HG03442 (cell line): ENCODE data around the gene RNASEH1.
"Not testable (repeated sequence)": the region's sequence is repeated elsewhere in the genome, so short reads cannot be mapped to it uniquely, and the experiment has no call there.

ENCODE experiments used
- ATAC-seq: cut with Tn5 transposase; IDR thresholded peaks from one replicate; pipeline ENCODE4 v1.9.1; 2021; ENCODE audit warnings: mild to moderate bottlenecking, moderate library complexity; ENCODE audit not compliant: unreplicated experiment

RNASEH1 gene

DNA sequence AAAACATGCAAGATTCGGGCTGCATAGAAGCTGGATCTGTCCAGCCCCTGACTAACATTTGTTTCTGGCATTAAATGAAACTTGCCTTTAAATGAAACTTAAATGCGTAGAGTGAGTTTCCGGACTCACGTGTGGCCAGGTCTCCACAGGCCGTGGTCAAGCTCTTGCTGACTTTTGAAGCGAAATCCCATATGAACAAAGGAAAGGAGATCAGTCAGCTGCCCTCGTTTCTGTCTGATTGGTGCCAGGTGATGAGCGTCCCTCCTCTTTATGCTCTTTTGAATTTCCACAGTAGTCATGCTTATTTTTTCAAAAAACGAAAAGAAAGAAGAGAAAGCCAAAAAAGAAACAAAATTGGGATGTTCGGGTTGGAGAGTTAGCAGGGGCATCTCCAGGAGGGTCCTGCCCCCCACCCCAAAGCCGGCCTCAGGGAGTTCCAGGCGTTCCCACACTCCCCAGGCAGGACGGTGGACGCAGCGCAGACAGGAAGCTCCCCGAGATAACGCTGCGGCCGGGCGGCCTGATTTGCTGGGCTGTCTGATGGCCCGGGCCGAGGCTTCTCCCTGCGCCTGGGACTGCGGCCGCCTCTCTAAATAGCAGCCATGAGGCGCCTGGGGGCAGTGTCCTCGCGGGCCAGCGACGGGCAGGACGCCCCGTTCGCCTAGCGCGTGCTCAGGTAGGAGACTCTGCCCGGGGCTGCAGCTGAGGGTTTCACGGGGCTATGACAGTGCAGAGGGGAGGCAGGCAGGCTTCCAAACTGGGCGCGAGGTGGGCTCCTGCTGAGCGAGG lies 36.6 kb upstream of the RNASEH1 start, which contains the start of gene COLEC11:
TSS of gene COLEC11 (plus strand) at position 620 of the 789 bp plus-strand sequence. CDS start 9,229 bp downstream, outside the sequence.
- no peak for ATAC-seq

GRCh38 chr2:3589086-3589485 lies 31.0 kb upstream of the RNASEH1 start:
- no peak for ATAC-seq

DNA sequence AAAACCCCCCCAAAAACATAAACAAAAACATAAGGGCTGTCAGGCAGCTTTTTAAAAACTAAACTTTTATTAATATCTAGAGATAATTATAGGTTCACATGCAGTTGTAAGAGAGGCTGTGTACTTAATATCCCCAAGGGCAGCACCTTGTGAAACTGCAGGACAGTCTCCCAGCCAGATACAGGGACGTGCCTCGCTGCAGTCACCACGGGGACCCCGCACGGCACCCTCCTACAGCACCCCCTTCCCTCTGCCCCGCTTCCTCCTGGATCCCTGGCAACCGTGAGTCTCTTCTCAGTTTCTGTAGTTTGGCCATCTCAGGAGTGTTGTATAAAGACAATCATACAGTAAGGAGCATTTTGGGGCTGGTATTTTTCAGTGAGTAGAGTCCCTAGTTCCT lies 30.0 kb upstream of the RNASEH1 start:
- ATAC-seq: no peak

GRCh38 chr2:3587432-3587831 lies 29.3 kb upstream of the RNASEH1 start:
- ATAC-seq: no peak

DNA sequence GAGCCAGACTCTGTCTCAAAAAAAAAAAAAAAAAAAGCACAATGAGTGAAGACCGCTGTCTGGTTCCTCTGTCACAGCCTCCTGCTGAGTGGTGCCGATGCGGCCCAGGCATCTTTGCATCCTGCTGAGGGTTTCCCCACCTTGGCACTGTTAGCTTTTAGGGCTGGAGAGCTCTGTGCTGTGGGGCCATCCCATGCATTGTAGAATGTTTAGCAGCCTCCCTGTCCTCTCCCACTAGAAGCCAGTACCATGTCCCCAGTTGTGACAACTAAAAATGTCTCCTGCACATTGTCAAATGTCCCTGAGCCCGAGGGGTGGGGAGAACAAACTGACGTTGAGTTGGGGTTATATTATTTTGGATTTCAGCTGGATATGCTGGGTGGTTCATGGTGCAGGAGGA lies 28.9 kb upstream of the RNASEH1 start:
- ATAC-seq: no peak

DNA sequence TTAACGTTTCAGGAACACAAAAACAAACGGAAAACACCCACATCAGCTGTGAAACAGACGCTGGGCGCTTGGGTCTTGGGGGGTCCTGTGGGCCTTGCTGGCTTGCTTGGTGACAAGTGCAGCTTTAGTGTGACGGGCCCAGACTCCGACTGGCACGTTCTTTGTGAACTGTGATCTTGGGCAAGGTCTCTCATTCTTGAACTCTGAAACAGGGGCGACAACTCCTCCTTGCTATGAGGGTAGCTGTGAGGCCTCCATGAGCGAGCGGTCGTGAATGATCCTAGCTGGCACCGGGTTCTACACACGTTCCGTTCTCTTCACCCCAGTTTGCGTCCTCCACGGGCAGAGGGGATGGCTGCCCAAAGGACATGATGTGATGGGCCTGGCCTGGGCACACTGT lies 28.1 kb upstream of the RNASEH1 start:
- no peak for ATAC-seq

DNA sequence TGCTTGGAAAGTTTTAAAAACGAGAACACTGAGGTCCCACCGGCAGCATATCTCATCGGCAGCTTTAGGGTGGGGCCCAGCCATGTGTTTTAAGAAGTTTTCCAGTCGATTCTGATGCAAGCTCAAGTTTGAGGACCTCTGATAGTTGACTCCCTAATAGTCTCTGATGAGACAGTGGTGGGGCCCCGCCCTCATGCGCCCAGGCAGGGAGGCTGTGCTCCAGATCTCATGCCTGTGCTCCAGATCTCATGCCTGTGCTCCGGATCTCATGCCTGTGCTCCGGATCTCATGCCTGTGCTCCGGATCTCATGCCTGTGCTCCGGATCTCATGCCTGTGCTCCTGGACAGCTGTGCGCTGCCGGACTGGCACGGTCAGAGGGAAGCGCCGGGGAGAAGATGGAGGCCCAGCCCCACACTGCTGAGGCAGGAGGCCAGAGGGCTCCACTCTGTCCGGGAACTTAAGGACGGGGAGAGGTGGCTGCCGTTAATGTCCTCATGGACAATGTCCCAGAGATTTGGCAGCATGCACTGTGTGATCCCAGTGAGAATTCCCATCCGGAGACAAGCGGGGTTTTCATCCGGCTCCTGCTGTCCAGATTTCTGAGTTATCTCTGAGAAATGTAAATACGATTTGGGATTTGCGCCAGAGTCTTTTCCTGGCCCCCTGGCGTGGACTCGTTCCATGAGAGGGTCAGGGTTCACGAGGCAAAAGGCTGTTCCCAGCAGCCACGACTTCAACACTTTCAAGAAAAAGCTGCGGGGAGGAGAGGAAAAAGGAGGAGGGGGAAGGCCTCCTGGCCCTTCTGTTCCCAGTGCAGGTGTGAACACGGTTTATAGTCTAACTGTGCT lies 27.4 kb upstream of the RNASEH1 start:
- ATAC-seq: no peak

DNA sequence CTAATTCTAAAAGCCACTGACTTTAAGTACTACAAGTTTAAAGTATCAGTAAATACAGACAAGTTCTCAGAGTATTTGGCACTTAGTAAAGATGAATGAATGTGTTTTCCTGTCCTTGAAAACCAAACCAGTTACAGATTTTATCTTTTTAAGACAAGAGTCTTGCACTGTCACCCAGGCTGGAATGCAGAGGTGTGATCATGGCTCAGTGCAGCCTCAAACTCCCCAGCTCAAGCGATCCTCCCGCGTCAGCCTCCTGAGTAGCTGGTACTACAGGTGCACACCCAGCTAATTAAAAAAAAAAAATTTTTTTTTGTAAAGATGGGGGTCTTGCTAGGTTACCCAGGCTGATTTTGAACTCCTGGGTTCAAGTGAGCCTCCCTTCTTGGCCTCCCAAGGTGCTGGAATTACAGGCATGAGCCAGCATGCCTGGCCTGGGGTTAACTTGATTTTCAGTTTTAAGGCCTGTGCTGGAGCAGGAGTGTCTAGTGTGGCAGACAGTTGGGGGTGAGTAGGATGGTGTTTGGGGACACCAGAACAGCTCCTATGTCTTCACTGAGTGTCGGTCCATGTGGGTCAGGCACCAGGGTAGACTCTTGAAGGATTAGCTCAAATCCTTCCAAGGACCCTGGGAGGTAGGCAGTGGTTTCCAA lies 26.6 kb upstream of the RNASEH1 start:
- no peak for ATAC-seq

GRCh38 chr2:3584076-3584475 lies 25.9 kb upstream of the RNASEH1 start:
- no peak for ATAC-seq

DNA sequence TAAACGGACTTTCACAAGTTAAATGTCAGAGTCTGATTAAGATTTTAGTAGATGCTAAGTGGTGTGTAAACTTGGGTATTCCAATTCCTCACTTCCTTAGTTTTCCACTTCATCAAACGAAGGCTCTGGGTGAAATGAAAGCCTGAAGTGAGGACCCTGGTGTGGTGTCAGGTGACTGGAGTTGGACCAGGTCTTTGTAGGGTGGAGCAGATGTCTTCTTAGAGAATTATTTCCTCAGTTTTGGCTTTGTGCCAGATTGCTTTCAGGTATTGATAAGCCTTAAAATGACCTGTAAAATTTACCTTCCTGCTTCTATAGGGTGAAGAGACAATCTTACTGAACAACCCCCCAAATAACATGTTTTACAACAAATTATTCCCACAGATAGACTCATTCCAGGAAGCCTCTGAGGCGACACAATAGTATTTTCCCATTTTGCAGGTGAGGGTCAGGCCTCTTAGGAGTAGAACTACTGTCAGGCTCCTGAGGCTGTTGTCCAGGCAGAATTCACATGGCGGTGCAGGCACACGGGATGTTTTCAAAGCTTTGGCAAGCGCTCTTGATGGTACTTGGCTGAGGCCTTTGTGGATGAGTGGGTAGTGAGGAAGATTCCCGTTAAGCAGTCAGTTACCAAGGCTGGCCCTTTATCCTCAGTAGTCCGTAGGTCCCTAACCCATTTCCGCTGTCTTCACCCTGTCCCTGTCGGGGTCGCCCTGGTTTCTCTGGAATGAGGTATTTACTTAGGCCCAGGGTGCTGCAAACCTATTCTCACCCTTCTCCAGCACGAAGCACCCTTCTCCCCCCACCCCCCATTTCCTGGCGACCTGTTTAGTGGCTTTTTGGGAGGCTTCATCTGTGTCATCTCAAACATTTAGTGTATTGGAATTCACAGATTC lies 23.5 kb upstream of the RNASEH1 start:
- ATAC-seq: no peak

DNA sequence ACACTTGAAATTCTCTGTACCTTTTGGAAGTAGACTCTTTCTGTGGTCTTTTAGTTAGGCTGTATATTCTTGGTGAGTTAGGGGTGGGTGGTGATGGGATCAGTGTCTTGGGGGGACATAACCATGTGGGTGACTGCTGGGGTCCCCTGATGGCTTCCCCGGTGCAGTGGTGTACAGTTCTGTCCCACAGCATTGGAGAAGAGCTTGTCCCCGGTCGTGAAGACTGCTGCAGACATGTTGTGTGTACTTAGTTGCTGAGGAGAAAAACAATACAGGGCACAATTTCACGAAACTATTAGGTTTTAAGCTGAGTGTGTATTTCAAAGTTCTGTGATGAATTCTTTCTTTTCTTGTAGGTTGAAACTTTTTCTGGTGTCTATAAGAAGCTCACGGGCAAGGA lies 22.3 kb upstream of the RNASEH1 start:
- no peak for ATAC-seq

GRCh38 chr2:3578987-3579386 lies 20.9 kb upstream of the RNASEH1 start:
- ATAC-seq: no peak

DNA sequence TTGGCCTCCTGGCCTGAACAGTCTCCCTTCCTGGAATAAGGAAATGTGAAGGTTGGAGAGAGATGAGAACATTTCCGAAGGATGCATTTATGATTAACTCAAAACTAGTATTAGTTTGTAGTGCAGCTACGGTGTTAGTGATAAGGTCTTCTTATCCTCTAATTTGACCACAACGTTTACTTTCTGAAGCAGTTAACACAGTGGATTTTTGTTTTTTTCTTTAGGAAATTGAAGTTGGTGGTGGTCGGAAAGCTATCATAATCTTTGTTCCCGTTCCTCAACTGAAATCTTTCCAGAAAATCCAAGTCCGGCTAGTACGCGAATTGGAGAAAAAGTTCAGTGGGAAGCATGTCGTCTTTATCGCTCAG lies 18.1 kb upstream of the RNASEH1 start:
- not testable (repeated sequence) for ATAC-seq

DNA sequence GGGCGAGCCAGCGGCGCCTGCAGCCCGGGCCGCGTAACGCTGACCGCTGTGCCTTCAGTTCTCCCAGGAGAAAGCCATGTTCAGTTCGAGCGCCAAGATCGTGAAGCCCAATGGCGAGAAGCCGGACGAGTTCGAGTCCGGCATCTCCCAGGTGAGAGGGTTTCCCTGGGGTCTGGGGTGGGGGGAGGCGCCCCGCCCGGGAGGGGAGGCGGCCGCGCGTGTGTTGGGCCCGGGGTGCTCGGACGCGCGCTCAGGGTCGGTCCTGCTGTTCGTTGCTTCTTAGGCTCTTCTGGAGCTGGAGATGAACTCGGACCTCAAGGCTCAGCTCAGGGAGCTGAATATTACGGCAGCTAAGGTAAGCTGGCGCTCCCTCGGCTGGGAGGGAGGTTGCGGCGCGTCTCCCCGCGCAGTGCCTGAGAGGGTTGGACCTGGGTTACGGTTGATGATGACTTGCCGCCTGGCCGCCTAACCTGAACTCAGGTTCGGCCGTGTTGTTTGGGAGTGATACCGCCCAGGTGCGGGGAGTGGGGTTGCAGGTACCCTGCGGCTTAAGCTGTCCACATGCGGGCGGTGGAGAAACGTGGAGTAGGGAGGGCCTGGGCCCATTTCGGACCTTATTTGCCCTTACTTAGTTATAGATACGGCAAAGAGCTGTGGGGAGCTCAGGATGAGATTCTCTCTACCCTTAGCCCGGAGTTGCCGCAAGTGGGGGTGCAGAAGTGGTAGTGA lies 17.6 kb upstream of the RNASEH1 start:
- peak; percentile 19 for ATAC-seq

DNA sequence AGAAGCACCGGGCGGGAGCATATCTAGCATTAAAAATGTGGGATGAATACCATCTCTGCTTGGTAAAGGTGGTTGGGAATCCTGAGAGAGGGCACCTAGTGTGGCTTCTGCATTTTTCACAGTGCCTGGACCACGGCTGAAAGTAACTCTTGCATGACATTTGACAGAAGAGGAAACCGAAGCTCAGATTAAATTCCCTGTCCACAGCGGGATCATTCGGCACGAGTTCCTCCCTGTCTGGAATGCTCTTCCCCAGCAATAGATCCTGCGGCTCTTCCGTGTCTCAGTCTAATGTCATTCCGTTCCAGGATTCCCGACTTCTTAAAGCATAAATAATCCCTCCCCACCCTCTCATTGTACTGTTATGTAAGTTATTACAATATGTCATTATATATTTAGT lies 16.0 kb upstream of the RNASEH1 start:
- no peak for ATAC-seq

DNA sequence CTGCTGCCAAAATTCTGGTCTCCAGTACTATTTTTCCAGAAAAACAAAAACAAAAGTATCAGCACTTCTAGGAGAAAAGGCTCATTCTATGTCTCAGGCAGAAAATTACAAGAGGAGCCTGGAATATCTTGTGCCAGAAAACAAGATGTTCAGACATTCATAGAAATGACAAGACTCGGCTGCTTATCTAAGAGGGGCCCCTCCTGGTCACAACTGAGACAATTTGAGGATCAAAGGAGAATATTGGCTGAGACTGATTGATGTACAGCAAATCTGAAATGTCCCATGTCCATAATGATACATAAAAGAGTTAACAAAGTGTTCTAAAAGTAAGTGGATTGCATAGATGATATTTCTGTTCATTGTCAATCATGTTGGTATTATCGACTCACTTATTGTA lies 14.5 kb upstream of the RNASEH1 start:
- no peak for ATAC-seq

GRCh38 chr2:3571284-3571683 lies 13.2 kb upstream of the RNASEH1 start:
- no peak for ATAC-seq

DNA sequence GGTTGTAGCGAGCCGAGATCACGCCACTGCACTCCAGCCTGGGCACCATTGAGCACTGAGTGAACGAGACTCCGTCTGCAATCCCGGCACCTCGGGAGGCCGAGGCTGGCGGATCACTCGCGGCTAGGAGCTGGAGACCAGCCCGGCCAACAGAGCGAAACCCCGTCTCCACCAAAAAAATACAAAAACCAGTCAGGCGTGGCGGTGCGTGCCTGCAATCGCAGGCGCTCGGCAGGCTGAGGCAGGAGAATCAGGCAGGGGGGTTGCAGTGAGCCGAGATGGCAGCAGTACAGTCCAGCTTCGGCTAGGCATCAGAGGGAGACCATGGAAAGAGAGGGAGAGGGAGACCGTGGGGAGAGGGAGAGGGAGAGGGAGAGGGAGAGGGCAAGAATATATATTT lies 11.5 kb upstream of the RNASEH1 start:
- not testable (repeated sequence) for ATAC-seq

- ATAC-seq: no peak
These were observed 8.7 kb upstream of the RNASEH1 start for GRCh38 chr2:3566806-3567205.

GRCh38 chr2:3565117-3565516 lies 7.0 kb upstream of the RNASEH1 start:
- ATAC-seq: no peak
